ENCODE results near the gene ENAM.

ENAM gene, protein sequence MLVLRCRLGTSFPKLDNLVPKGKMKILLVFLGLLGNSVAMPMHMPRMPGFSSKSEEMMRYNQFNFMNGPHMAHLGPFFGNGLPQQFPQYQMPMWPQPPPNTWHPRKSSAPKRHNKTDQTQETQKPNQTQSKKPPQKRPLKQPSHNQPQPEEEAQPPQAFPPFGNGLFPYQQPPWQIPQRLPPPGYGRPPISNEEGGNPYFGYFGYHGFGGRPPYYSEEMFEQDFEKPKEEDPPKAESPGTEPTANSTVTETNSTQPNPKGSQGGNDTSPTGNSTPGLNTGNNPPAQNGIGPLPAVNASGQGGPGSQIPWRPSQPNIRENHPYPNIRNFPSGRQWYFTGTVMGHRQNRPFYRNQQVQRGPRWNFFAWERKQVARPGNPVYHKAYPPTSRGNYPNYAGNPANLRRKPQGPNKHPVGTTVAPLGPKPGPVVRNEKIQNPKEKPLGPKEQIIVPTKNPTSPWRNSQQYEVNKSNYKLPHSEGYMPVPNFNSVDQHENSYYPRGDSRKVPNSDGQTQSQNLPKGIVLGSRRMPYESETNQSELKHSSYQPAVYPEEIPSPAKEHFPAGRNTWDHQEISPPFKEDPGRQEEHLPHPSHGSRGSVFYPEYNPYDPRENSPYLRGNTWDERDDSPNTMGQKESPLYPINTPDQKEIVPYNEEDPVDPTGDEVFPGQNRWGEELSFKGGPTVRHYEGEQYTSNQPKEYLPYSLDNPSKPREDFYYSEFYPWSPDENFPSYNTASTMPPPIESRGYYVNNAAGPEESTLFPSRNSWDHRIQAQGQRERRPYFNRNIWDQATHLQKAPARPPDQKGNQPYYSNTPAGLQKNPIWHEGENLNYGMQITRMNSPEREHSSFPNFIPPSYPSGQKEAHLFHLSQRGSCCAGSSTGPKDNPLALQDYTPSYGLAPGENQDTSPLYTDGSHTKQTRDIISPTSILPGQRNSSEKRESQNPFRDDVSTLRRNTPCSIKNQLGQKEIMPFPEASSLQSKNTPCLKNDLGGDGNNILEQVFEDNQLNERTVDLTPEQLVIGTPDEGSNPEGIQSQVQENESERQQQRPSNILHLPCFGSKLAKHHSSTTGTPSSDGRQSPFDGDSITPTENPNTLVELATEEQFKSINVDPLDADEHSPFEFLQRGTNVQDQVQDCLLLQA

GRCh38 chr4:70628444-70628843 is at the start of gene ENAM:
Gene ENAM, plus strand, starts transcription at chr4:70628744. Its CDS starts 757 bp downstream, at chr4:70629501.
- peaks cover 5% of the 10 kb centered on the region for H3K4me1 Mint-ChIP-seq
- H3K4me3 Mint-ChIP-seq: no peak within 1 kb of the TSS
- no peaks in the 10 kb centered on the region for H3K9me3 Mint-ChIP-seq
- H3K36me3 Mint-ChIP-seq: no peaks in the 10 kb centered on the region
- no peak within 1 kb of the TSS for H3K27ac Mint-ChIP-seq
- peaks cover 1% of the 10 kb centered on the region for H3K27me3 Mint-ChIP-seq

GRCh38 chr4:70581980-70582379 is 46.6 kb upstream of the ENAM start:
- Mint-ChIP-seq H3K9me3 (peaks cover 5% of the 10 kb centered on the region), H3K4me3 (no peak overlapping the region), H3K27me3 (peaks cover 2% of the 10 kb centered on the region), H3K27ac (no peak overlapping the region), H3K4me1 (no peaks in the 10 kb centered on the region), H3K36me3 (no peaks in the 10 kb centered on the region)

DNA sequence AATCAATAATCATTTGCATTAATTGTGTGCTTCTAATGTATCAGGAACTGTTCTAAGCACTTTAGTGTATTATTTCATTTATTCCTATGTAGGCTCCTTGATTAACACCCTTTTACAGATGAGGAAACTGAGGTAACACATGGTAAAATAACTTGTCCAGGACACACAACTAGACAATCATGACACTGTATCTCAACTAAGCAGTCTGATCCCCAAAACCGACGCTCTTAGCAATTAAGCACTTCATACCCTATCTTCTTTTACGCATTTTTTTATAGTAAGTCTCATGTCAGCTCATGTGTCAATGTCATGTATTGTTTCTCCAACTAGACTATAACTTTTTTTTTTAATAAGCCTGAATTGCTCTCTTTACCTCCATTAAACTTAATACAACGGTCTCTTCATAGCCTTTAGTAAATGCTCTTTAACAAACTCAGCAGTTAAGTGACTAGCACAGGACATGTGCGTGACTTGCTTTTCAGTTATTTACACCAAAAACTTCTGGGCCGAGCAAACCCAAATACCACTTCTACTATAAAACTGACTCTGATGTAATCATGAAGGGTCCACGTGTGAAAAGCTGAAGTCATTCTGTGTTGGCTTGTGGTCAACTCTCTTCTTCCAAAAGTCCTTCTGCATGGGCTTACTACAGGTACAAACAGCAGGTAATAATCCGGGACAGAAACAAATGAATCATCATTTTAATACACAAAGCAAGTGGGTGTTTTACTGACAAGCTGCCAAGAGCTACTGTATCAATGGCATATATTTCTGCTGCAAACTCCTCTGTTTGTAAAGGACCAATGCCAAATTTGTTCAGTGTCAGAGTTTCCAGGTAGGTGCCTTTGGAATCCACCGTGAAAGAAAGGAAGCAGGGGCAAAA is 44.4 kb upstream of the ENAM start:
- no peaks in the 10 kb centered on the region for H3K9me3 Mint-ChIP-seq
- H3K27ac Mint-ChIP-seq: no peak overlapping the region
- H3K4me1 Mint-ChIP-seq: no peaks in the 10 kb centered on the region
- H3K36me3 Mint-ChIP-seq: no peaks in the 10 kb centered on the region
- H3K27me3 Mint-ChIP-seq: peaks cover 2% of the 10 kb centered on the region
- H3K4me3 Mint-ChIP-seq: no peak overlapping the region

- Mint-ChIP-seq H3K4me3 (no peak overlapping the region), H3K4me1 (no peaks in the 10 kb centered on the region), H3K36me3 (no peaks in the 10 kb centered on the region), H3K9me3 (no peaks in the 10 kb centered on the region), H3K27me3 (peaks cover 2% of the 10 kb centered on the region), H3K27ac (no peak overlapping the region)
Observed at GRCh38 chr4:70586841-70587240, 41.7 kb upstream of the ENAM start.

GRCh38 chr4:70589785-70590184 is 38.8 kb upstream of the ENAM start:
- Mint-ChIP-seq H3K4me3 (no peak overlapping the region), H3K36me3 (no peaks in the 10 kb centered on the region), H3K27me3 (peaks cover 2% of the 10 kb centered on the region), H3K9me3 (no peaks in the 10 kb centered on the region), H3K27ac (no peak overlapping the region), H3K4me1 (no peaks in the 10 kb centered on the region)

- Mint-ChIP-seq H3K9me3 (no peaks in the 10 kb centered on the region), H3K36me3 (no peaks in the 10 kb centered on the region), H3K4me3 (no peak within 1 kb of the TSS), H3K27ac (no peak within 1 kb of the TSS), H3K27me3 (peaks cover 2% of the 10 kb centered on the region), H3K4me1 (no peaks in the 10 kb centered on the region)
Observed at GRCh38 chr4:70591955-70592582, 36.5 kb upstream of the ENAM start, which contains the start of gene AMBN. Gene AMBN, plus strand, starts transcription at chr4:70592256. Its CDS starts 103 bp downstream, at chr4:70592359.

DNA sequence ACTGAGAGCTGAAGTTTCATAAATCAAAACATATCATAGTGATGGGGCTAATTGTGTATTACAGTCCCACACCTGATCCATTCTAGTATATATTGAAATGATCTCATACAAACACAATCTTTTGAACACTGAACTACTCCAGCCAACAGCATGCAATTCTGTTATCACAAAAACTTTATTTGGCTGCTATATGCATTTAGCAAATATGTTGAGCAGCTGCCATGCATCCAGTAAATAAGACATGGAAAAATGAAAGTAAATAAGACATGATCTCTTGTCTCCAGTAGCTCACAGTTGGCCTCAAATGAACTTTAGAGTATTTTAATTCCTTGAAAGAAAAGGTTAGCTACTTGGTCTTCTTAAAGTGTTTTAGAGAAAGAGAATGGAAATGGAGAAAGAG is 34.3 kb upstream of the ENAM start:
- Mint-ChIP-seq H3K4me1 (no peaks in the 10 kb centered on the region), H3K9me3 (no peaks in the 10 kb centered on the region), H3K27me3 (peaks cover 4% of the 10 kb centered on the region), H3K36me3 (no peaks in the 10 kb centered on the region), H3K27ac (no peak overlapping the region), H3K4me3 (no peak overlapping the region)

DNA sequence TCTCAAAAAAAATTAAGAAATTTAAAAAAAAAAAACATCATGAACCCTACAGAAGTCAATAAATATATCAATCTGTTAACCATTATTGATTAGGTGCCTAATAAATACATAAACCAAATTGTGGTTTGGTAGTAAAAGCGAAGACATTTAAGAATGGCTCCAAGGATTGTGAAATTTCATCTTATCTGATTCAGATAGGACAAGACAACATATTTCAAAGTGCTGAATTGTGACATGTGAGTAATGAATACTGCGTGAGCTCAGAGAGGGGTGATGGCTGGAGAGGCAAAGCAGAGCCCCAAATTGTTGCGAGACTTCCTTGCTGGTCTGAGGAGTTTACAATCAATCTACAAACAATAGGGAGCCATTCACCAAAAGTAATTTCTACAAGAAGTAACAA is 28.2 kb upstream of the ENAM start:
- no peak overlapping the region for H3K4me3 Mint-ChIP-seq
- peaks cover 6% of the 10 kb centered on the region for H3K4me1 Mint-ChIP-seq
- H3K27me3 Mint-ChIP-seq: peaks cover 4% of the 10 kb centered on the region
- no peak overlapping the region for H3K27ac Mint-ChIP-seq
- H3K36me3 Mint-ChIP-seq: no peaks in the 10 kb centered on the region
- H3K9me3 Mint-ChIP-seq: no peaks in the 10 kb centered on the region

- no peak overlapping the region for H3K4me3 Mint-ChIP-seq
- no peaks in the 10 kb centered on the region for H3K36me3 Mint-ChIP-seq
Observed at GRCh38 chr4:70600977-70601376, 27.6 kb upstream of the ENAM start.

DNA sequence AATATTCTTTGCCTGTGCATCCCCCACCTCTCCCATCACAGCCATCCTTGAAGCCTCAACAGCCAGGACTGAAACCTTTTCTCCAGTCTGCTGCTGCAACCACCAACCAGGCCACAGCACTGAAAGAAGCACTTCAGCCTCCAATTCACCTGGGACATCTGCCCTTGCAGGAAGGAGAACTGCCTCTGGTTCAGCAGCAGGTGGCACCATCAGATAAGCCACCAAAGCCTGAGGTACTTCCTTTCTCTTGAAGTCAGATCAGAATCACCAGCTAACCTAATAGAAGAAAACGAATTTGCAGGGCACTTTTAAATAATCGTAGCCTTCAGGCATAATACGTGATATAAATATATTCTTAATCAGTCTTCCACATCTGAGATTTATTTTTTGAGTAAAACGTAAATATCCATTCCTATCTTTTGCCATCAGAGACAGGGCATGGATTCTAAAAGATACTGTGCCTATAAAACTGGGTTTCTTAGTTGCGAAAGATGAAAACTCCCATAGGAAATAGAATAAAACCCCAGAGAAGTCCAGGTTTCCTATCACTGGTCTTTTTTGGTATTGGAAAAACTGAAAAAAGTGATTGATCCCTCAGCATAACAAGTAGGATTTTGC is 27.0 kb upstream of the ENAM start:
- Mint-ChIP-seq H3K36me3 (no peaks in the 10 kb centered on the region), H3K4me1 (peaks cover 6% of the 10 kb centered on the region), H3K27me3 (peaks cover 4% of the 10 kb centered on the region), H3K9me3 (no peaks in the 10 kb centered on the region), H3K27ac (no peak overlapping the region), H3K4me3 (no peak overlapping the region)

More at GRCh38 chr4:70600977-70601376, 27.6 kb upstream of the ENAM start:
- H3K27me3 Mint-ChIP-seq: peaks cover 4% of the 10 kb centered on the region
- no peaks in the 10 kb centered on the region for H3K9me3 Mint-ChIP-seq
- H3K27ac Mint-ChIP-seq: no peak overlapping the region
- peaks cover 6% of the 10 kb centered on the region for H3K4me1 Mint-ChIP-seq

DNA sequence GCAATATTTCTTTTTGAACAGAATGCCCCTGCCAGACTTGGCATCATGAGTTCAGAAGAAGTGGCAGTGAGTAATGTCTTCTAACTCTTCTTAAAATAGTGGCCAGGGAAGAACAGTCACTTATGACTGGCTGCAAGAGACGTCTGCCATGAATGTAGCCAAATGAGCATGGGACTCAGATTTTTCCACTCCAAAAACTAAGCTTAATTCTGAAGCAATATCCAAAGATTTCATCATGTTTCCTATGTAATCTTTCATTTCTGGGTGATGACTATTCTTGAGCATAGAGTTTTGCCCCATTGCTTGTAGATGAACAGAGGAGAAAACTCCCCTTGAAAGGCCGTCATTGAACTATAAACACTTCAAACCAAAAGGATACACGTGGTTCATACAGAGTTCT is 24.7 kb upstream of the ENAM start:
- H3K9me3 Mint-ChIP-seq: no peaks in the 10 kb centered on the region
- H3K27me3 Mint-ChIP-seq: peaks cover 5% of the 10 kb centered on the region
- no peaks in the 10 kb centered on the region for H3K36me3 Mint-ChIP-seq
- peaks cover 6% of the 10 kb centered on the region for H3K4me1 Mint-ChIP-seq
- no peak overlapping the region for H3K27ac Mint-ChIP-seq
- no peak overlapping the region for H3K4me3 Mint-ChIP-seq

- no peak overlapping the region for H3K27ac Mint-ChIP-seq
- no peaks in the 10 kb centered on the region for H3K9me3 Mint-ChIP-seq
- peaks cover 7% of the 10 kb centered on the region for H3K27me3 Mint-ChIP-seq
- no peaks in the 10 kb centered on the region for H3K36me3 Mint-ChIP-seq
- no peak overlapping the region for H3K4me3 Mint-ChIP-seq
- peaks cover 4% of the 10 kb centered on the region for H3K4me1 Mint-ChIP-seq
Observed at GRCh38 chr4:70606459-70606858, 22.1 kb upstream of the ENAM start.

DNA sequence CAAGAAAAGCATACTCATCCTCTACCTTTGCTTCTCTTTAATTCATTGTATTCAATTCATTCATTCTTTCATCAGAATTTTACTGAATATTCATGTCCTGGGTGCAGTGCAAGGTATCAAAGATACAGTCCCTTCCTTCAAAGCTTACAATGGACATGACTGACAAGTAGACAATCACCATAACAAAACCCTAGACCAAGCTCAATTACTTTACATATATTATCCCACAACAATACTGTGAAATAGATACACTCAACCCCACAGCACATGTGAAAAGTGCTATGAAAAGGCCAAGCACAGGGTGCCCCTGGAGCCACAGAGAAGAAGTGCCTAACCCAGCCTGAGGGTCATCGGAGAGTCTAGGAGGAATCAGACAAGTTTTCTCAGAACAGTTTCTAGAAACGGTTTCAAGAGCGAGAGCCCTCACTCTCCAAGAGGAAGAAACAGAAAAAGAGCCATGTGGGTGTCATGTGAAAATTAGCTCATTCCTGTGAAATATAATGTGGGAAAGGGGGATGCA is 21.1 kb upstream of the ENAM start:
- H3K36me3 Mint-ChIP-seq: no peaks in the 10 kb centered on the region
- H3K4me3 Mint-ChIP-seq: no peak overlapping the region
- no peaks in the 10 kb centered on the region for H3K9me3 Mint-ChIP-seq
- peaks cover 12% of the 10 kb centered on the region for H3K27me3 Mint-ChIP-seq
- no peak overlapping the region for H3K27ac Mint-ChIP-seq
- H3K4me1 Mint-ChIP-seq: no peaks in the 10 kb centered on the region

DNA sequence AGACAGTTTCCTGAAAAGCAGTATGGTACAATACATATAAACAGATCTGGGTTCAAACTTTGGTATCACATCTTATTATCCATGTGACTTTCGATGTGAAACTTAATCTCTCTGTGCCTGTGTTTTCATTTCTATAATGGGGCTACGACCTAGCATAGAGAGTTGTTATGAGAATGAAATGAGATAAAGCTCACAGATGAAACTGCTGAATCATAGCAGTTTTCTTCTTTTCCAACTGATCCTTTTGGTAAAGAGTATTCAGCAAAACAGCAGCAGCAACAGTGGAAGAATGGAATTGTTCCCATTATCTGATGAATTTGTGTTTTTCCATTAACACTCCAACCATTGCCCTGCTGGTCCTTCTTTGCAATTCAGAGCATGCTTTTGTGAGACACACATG is 20.2 kb upstream of the ENAM start:
- Mint-ChIP-seq H3K4me1 (peaks cover 7% of the 10 kb centered on the region), H3K27ac (no peak overlapping the region), H3K9me3 (no peaks in the 10 kb centered on the region), H3K27me3 (peaks cover 12% of the 10 kb centered on the region), H3K4me3 (no peak overlapping the region), H3K36me3 (no peaks in the 10 kb centered on the region)
